SK-N-SH treated with all-trans-retinoic acid at 6 μM for 48 hours (cell line): ENCODE data around the gene DOK6.

Source experiments
- ATAC-seq: fragments of 200-7000 bp; cut with Tn5 transposase; 3 replicates; pipeline ENCODE4 v1.9.1; 2020; ENCODE audit warnings: mild to moderate bottlenecking, moderate library complexity
- ARNTL ChIP-seq: fragments of 450-650 bp; formaldehyde crosslinking; IDR thresholded peaks from 2 replicates; pipeline ENCODE4 v1.5.0; 2020; ENCODE audit warnings: low read depth, mild to moderate bottlenecking, moderate library complexity, borderline replicate concordance
- BACH2 ChIP-seq: fragments of 250-450 bp; sonication (Bioruptor Pico); IDR thresholded peaks from 2 replicates; pipeline ENCODE4 v1.9.0; 2021; ENCODE audit warnings: mild to moderate bottlenecking, borderline replicate concordance
- ESRRG ChIP-seq: fragments of 250-450 bp; sonication (Bioruptor Pico); IDR thresholded peaks from 2 replicates; pipeline ENCODE4 v1.6.1; 2021; ENCODE audit warnings: mild to moderate bottlenecking
- GLIS3 ChIP-seq: fragments of 250-450 bp; sonication (Bioruptor Pico); IDR thresholded peaks from 2 replicates; pipeline ENCODE4 v1.5.0; 2020; ENCODE audit warnings: mild to moderate bottlenecking, moderate library complexity
- ISL1 ChIP-seq: fragments of 250-450 bp; sonication (Bioruptor Pico); IDR thresholded peaks from 2 replicates; pipeline ENCODE4 v2.1.2; 2022; ENCODE audit warnings: mild to moderate bottlenecking, moderate library complexity
- PPARA ChIP-seq: fragments of 250-450 bp; sonication (Bioruptor Pico); IDR thresholded peaks from 2 replicates; pipeline ENCODE4 v1.5.0; 2020; ENCODE audit warnings: mild to moderate bottlenecking, borderline replicate concordance
- RARB ChIP-seq: fragments of 250-450 bp; sonication (Bioruptor Pico); IDR thresholded peaks from 2 replicates; pipeline ENCODE4 v1.8.0; 2021; ENCODE audit warnings: mild to moderate bottlenecking, moderate library complexity
- SNAI2 ChIP-seq: fragments of 250-450 bp; sonication (Bioruptor Pico); IDR thresholded peaks from 2 replicates; pipeline ENCODE4 v1.5.0; 2020; ENCODE audit warnings: mild to moderate bottlenecking, moderate library complexity
- TCF4 ChIP-seq: fragments of 250-450 bp; sonication (Bioruptor Pico); IDR thresholded peaks from 2 replicates; pipeline ENCODE4 v1.8.0; 2021; ENCODE audit warnings: mild to moderate bottlenecking, moderate library complexity, borderline replicate concordance
- TOX ChIP-seq: fragments of 250-450 bp; sonication (Bioruptor Pico); IDR thresholded peaks from 2 replicates; pipeline ENCODE4 v1.8.0; 2021; ENCODE audit warnings: mild to moderate bottlenecking, moderate library complexity, borderline replicate concordance
- ZC3H10 ChIP-seq: fragments of 250-450 bp; sonication (Bioruptor Pico); IDR thresholded peaks from 2 replicates; pipeline ENCODE4 v1.5.1; 2021; ENCODE audit warnings: mild to moderate bottlenecking, moderate library complexity
- ZFP3 ChIP-seq: fragments of 250-450 bp; sonication (Bioruptor Pico); IDR thresholded peaks from 2 replicates; pipeline ENCODE4 v1.5.0; 2020; ENCODE audit warnings: mild to moderate bottlenecking, moderate library complexity
- ZFP30 ChIP-seq: fragments of 450-650 bp; formaldehyde crosslinking; IDR thresholded peaks from 2 replicates; pipeline ENCODE4 v1.5.0; 2022; ENCODE audit warnings: mild to moderate bottlenecking, moderate library complexity
- ZNF565 ChIP-seq: fragments of 450-650 bp; formaldehyde crosslinking; conservative IDR thresholded peaks from 2 replicates; pipeline ENCODE4 v1.5.0; 2020; ENCODE audit warnings: low read depth, mild to moderate bottlenecking, moderate library complexity
- ZNF70 ChIP-seq: fragments of 450-650 bp; formaldehyde crosslinking; IDR thresholded peaks from 2 replicates; pipeline ENCODE4 v1.5.0; 2020; ENCODE audit warnings: mild to moderate bottlenecking, moderate library complexity
- ZNF8 ChIP-seq: fragments of 450-650 bp; formaldehyde crosslinking; IDR thresholded peaks from 2 replicates; pipeline ENCODE4 v1.5.0; 2020; ENCODE audit warnings: mild to moderate bottlenecking, moderate library complexity
- TF ChIP-seq, protein P1 (sequence below): fragments of 250-450 bp; sonication (Bioruptor Pico); IDR thresholded peaks from 2 replicates; pipeline ENCODE4 v1.5.1; 2020; ENCODE audit warnings: low read depth, mild to moderate bottlenecking, moderate library complexity
- TF ChIP-seq, protein P2 (sequence below): fragments of 250-450 bp; sonication (Bioruptor Pico); IDR thresholded peaks from 2 replicates; pipeline ENCODE4 v1.8.0; 2021; ENCODE audit warnings: low read depth, mild to moderate bottlenecking, moderate library complexity, borderline replicate concordance
- TF ChIP-seq, protein P3 (sequence below): fragments of 250-450 bp; sonication (Bioruptor Pico); IDR thresholded peaks from 2 replicates; pipeline ENCODE4 v1.8.0; 2020; ENCODE audit warnings: mild to moderate bottlenecking, moderate library complexity, borderline replicate concordance
- TF ChIP-seq, protein P4 (sequence below): fragments of 250-450 bp; sonication (Bioruptor Pico); IDR thresholded peaks from 2 replicates; pipeline ENCODE4 v1.5.0; 2020; ENCODE audit warnings: mild to moderate bottlenecking, moderate library complexity
- TF ChIP-seq, protein P5 (sequence below): fragments of 250-450 bp; sonication (Bioruptor Pico); IDR thresholded peaks from 2 replicates; pipeline ENCODE4 v1.5.1; 2021; ENCODE audit warnings: mild to moderate bottlenecking, moderate library complexity

DOK6 gene

DNA sequence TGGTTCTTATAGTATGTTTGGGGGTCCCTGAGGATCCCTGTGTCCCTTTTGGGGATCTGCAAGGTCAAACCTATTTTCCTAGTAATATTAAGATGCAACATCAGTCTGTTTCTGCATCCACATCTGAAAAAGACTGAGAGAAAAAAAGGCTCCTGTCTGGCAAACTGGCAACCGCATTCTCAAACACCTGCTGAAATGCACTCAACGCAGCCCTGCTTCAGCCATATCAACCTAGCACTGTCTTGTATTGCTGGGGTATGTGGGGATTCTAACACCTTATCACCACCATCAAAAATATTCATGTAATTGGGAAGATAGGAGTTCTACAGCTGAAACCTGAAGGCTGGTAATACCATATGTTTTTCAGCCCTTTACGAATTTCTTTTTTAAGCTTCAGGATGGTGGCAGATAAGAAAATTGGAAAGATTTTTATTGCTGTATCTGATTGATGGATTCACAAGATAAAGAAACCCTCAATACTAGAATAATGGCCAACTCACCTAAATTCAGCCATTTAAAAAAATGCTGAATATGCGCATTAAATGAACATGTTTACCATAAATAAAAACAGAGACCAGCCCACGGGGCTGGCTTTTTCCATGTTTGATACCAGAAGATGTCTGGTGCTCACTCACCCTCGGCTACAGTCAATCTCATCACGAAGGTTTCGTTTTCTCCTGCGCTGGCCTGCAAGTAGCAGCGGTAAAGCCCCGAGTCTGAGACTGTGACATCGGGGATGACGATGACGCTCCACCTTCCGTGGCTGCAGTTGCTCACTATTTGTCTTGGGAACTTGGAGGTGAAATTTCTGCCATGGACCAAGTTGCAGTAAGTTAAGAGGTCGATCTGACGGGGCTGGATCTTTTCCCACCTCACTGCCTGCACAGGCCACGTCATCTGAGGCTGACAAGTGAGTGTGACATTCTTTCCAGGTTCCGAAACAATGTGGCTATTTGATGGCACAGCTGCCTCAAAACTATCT lies 494.7 kb downstream of the DOK6 start:
- no peak for ATAC-seq
- TF ChIP-seq GLIS3 (CRISPR knock-in tag): no peak
- TF ChIP-seq, all 23 proteins: peak for 0

DNA sequence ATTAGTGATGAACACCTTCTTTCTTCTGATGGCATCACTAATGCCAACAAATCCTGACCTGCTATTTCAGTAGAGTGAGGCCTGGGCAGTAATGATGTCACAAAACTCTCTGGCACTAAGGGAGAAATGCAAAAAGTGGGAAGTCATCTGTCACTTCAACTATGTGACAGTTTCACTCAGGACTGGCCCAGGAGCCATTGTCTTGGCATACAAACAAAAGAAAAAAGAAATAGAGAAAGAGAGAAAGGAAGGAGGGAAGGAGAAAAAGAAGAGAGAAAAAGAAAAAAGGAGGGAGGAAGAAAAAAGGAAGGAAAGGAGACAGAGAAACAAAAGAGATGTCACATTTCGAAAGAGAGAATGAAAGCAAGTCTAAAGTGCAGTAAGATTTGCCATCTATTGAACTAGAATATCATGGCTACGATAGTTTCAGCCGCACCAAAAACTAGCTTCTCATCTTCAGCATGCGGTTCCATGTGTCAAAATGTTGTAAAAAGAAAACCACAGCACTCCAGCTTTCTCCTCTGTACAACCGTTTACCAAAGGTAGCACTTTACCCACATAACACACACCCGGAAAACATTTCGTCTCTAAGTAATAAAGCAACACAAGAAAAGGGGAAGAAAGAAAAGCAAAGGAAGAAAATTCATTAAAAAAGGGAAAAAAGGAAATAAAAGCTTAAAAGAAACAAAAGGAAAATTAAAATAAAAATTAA lies 496.9 kb downstream of the DOK6 start:
- ATAC-seq: no peak
- TF ChIP-seq, protein P1, sequence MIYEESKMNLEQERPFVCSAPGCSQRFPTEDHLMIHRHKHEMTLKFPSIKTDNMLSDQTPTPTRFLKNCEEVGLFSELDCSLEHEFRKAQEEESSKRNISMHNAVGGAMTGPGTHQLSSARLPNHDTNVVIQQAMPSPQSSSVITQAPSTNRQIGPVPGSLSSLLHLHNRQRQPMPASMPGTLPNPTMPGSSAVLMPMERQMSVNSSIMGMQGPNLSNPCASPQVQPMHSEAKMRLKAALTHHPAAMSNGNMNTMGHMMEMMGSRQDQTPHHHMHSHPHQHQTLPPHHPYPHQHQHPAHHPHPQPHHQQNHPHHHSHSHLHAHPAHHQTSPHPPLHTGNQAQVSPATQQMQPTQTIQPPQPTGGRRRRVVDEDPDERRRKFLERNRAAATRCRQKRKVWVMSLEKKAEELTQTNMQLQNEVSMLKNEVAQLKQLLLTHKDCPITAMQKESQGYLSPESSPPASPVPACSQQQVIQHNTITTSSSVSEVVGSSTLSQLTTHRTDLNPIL (CRISPR knock-in tag): no peak
- TF ChIP-seq, protein P2, sequence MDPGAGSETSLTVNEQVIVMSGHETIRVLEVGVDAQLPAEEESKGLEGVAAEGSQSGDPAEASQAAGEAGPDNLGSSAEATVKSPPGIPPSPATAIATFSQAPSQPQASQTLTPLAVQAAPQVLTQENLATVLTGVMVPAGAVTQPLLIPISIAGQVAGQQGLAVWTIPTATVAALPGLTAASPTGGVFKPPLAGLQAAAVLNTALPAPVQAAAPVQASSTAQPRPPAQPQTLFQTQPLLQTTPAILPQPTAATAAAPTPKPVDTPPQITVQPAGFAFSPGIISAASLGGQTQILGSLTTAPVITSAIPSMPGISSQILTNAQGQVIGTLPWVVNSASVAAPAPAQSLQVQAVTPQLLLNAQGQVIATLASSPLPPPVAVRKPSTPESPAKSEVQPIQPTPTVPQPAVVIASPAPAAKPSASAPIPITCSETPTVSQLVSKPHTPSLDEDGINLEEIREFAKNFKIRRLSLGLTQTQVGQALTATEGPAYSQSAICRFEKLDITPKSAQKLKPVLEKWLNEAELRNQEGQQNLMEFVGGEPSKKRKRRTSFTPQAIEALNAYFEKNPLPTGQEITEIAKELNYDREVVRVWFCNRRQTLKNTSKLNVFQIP (CRISPR knock-in tag): no peak
- TF ChIP-seq PPARA (CRISPR knock-in tag) (no peak), ARNTL (CRISPR knock-in tag) (no peak), ZNF565 (CRISPR knock-in tag) (no peak), TCF4 (CRISPR knock-in tag) (no peak), TOX (no peak), ZNF70 (no peak), ZFP3 (CRISPR knock-in tag) (no peak), ISL1 (CRISPR knock-in tag) (no peak), ESRRG (CRISPR knock-in tag) (no peak), RARB (CRISPR knock-in tag) (no peak), ZFP30 (no peak), ZC3H10 (CRISPR knock-in tag) (no peak), SNAI2 (no peak), ZNF8 (no peak), BACH2 (CRISPR knock-in tag) (no peak)
- TF ChIP-seq, protein P3, sequence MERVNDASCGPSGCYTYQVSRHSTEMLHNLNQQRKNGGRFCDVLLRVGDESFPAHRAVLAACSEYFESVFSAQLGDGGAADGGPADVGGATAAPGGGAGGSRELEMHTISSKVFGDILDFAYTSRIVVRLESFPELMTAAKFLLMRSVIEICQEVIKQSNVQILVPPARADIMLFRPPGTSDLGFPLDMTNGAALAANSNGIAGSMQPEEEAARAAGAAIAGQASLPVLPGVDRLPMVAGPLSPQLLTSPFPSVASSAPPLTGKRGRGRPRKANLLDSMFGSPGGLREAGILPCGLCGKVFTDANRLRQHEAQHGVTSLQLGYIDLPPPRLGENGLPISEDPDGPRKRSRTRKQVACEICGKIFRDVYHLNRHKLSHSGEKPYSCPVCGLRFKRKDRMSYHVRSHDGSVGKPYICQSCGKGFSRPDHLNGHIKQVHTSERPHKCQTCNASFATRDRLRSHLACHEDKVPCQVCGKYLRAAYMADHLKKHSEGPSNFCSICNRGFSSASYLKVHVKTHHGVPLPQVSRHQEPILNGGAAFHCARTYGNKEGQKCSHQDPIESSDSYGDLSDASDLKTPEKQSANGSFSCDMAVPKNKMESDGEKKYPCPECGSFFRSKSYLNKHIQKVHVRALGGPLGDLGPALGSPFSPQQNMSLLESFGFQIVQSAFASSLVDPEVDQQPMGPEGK (CRISPR knock-in tag): no peak
- TF ChIP-seq, protein P4, sequence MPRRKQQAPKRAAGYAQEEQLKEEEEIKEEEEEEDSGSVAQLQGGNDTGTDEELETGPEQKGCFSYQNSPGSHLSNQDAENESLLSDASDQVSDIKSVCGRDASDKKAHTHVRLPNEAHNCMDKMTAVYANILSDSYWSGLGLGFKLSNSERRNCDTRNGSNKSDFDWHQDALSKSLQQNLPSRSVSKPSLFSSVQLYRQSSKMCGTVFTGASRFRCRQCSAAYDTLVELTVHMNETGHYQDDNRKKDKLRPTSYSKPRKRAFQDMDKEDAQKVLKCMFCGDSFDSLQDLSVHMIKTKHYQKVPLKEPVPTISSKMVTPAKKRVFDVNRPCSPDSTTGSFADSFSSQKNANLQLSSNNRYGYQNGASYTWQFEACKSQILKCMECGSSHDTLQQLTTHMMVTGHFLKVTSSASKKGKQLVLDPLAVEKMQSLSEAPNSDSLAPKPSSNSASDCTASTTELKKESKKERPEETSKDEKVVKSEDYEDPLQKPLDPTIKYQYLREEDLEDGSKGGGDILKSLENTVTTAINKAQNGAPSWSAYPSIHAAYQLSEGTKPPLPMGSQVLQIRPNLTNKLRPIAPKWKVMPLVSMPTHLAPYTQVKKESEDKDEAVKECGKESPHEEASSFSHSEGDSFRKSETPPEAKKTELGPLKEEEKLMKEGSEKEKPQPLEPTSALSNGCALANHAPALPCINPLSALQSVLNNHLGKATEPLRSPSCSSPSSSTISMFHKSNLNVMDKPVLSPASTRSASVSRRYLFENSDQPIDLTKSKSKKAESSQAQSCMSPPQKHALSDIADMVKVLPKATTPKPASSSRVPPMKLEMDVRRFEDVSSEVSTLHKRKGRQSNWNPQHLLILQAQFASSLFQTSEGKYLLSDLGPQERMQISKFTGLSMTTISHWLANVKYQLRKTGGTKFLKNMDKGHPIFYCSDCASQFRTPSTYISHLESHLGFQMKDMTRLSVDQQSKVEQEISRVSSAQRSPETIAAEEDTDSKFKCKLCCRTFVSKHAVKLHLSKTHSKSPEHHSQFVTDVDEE: no peak
- TF ChIP-seq, protein P5, sequence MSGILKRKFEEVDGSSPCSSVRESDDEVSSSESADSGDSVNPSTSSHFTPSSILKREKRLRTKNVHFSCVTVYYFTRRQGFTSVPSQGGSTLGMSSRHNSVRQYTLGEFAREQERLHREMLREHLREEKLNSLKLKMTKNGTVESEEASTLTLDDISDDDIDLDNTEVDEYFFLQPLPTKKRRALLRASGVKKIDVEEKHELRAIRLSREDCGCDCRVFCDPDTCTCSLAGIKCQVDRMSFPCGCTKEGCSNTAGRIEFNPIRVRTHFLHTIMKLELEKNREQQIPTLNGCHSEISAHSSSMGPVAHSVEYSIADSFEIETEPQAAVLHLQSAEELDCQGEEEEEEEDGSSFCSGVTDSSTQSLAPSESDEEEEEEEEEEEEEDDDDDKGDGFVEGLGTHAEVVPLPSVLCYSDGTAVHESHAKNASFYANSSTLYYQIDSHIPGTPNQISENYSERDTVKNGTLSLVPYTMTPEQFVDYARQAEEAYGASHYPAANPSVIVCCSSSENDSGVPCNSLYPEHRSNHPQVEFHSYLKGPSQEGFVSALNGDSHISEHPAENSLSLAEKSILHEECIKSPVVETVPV (CRISPR knock-in tag): no peak
